Daoy (cell line): Measurements from ENCODE around the gene TTBK2. TPM values are rescaled to one million over a fixed set of nuclear protein-coding genes. Genes with fewer than 3 reads are reported as not detected.

Experiments
- DNase-seq: peaks from one replicate; pipeline ENCODE4 v3.0.0-alpha.2; 2015; ENCODE audit warnings: low read depth
- total RNA-seq: library from RNA; depleted of rRNA; stranded (reverse); fragments of >200 nt; shearing (Covaris generic); gene quantifications from 2 replicates; pipeline ENCODE4 v1.2.3, GENCODE V29; 2014; rRNA removed

TTBK2 gene
- total RNA-seq, 1 experiment from 2014 or later: 5.0 TPM

DNA sequence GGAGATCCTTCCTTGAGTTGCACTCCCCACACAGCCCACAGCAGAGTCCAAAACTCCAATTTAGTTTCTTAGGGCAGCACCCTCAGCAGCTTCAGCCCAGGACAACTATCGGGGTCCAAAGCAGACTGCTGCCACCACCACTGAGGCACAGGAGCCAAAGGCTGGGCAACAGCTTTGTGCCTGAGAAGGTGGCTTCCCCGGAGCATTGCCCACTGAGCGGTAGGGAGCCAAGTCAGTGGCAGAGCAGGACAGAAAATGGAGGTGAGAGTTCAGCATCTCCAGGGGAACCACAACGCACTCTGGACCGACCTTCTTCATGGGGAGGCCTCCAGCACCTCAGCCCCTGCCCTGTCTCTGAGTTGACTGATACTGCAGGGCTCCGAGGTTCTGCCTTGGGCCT, 227.1 kb downstream of the TTBK2 start:
- no peak for DNase-seq

DNA sequence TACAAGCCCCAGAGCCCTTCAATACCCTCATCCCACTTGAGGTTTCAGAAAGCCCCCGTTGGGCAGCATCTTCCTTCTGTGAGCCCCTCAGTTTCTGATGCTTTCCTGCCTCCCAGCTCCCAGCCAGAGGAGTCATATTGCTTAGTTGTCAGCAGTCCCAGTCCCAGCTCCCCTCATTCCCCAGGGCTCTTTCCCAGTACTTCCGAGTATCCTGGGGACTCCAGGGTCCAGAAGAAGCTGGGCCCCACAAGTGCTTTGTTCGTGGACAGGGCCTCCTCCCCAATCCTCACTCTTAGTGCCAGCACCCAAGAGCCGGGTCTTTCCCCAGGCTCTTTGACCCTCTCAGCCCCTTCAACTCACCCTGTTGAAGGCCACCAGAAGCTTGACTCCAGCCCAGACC, 227.6 kb downstream of the TTBK2 start:
- no peak for DNase-seq

DNA sequence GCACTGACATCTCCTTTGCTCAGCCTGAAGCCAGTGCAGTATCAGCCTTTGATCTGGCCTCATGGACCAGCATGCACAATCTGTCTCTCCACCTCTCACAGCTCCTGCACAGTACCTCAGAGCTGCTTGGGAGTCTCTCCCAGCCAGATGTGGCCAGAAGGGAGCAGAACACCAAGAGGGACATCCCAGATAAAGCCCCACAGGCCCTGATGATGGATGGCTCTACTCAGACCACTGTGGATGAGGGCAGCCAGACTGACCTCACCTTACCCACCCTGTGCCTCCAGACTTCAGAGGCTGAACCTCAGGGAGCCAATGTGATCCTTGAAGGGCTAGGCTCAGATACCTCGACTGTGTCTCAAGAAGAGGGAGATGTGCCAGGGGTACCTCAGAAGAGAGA, 228.0 kb downstream of the TTBK2 start:
- no peak for DNase-seq

DNA sequence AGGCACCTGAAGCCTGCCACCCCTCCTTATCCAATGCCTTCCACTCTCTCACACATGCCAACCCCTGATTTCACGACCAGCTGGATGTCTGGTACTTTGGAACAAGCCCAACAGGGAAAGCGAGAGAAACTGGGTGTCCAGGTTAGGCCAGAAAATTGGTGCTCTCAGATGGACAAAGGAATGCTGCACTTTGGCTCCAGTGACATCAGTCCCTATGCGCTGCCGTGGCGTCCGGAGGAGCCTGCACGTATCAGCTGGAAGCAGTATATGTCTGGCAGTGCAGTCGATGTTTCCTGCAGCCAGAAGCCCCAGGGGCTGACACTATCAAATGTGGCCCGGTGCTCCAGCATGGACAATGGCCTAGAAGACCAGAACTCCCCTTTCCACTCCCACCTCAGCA, 228.8 kb downstream of the TTBK2 start:
- no peak for DNase-seq

DNA sequence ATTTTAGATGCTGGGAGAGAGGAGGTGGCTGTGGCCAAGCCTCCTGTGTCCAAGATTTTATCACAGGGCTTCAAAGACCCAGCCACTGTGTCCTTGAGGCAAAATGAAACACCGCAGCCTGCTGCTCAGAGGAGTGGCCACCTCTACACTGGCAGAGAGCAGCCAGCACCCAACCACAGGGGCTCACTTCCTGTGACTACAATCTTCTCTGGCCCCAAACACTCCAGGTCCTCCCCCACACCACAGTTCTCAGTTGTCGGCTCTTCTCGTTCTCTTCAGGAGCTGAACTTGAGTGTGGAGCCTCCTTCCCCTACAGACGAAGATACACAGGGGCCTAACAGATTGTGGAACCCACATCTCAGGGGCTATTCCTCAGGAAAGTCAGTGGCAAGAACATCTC, 229.3 kb downstream of the TTBK2 start:
- no peak for DNase-seq

Other genes with a start within 250 kb of the TTBK2 start
- gene CDAN1, start 183.7 kb downstream of the TTBK2 start, total RNA-seq: 15.3 and 17.7 TPM in 2 replicates
- gene UBR1, start 185.3 kb upstream of the TTBK2 start, total RNA-seq: 24.3 and 24.5 TPM in 2 replicates
- gene TMEM62, start 212.8 kb upstream of the TTBK2 start, total RNA-seq: 10.1 and 18.6 TPM in 2 replicates